Cerebellar cortex (tissue), 1 donor: ENCODE measurements around the gene SPRR2D.
"Not testable (repeated sequence)": the region's sequence is repeated elsewhere in the genome, so short reads cannot be mapped to it uniquely, and the experiment has no call there.

Experiments
- DNase-seq: peaks from one replicate; pipeline ENCODE4 v3.0.0-alpha.2; 2015; ENCODE audit warnings: low spot score

The SPRR2D gene

DNA sequence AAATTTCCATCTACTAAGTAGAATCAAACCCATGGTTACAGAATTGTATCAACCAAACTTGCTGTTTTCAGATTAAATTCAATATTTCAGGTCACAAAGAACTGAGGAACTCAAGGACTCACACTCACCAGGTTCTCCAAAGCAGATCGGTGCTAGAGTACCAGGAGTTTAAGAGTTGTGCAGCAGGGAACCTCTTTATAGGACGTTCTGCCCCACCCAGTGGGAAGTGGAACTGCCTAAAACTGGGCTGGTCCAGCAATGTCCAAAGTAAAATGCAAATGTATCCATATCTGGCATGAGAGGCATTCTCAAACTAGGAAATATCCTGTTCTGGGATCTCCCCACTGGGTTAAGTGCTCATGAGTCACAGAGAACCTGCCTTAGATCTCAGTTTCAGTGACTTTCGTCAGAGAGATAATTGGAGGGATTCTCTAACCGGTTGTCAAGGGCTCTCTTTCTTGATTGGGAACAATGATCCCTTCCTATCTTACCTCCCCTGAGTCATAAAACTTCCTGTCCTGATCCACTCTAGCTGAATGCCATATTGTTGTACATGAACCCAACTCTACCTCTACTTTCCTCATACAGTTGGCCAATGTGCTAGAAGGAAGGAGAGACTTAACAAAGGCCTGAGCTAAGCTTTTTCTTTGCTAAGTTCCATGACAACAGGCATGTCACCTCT, at the start of gene SPRR2D:
Gene SPRR2D, minus strand, starts transcription at position 171 of the 682 bp plus-strand sequence. CDS start 774 bp downstream, outside the sequence.
- DNase-seq, result no peak

GRCh38 chr1:153087652-153088051, 46.7 kb upstream of the SPRR2D start:
- no peak for DNase-seq

DNA sequence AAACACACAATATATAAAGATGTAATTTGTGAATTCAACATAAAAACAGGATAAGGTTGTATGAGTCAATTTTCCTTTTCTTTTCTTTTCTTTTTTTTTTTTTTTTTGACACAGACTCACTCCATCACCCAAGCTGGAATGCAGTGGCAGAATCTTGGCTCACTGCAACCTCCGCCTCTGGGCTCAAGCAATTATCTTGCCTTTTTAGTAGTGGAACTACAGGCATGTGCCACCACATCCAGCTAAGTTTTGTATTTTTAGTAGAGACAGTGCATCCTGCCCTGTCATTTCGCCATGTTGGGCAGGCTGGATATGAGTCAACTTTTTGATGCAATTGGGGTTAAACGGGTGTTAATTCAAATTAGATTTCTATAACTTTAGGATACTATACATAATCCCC, 40.8 kb upstream of the SPRR2D start:
- DNase-seq, result no peak

GRCh38 chr1:153072806-153073726, 32.1 kb upstream of the SPRR2D start:
- no peak for DNase-seq

DNA sequence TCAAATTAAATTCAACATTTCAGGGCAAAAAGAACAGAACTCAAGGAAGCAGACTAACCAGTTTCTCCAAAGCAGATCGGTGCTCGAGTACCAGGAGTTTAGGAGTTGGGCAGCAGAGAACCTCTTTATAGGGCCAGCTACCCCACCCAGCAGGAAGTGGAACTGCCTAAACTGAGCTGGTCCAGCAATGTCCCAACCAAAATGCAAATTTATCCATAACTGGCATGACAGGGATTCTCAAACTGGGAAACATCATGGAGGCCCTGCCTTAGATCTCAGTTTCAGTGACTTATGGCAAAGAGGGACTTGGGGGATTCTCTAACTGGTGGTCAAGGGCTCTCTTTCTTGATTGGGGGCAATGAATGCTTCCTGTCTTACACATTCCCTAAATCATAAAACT, 30.6 kb upstream of the SPRR2D start, which contains the start of gene SPRR2B:
Gene SPRR2B, minus strand, starts transcription at position 101 of the 400 bp plus-strand sequence. CDS start 772 bp downstream, outside the sequence.
- no peak for DNase-seq

DNA sequence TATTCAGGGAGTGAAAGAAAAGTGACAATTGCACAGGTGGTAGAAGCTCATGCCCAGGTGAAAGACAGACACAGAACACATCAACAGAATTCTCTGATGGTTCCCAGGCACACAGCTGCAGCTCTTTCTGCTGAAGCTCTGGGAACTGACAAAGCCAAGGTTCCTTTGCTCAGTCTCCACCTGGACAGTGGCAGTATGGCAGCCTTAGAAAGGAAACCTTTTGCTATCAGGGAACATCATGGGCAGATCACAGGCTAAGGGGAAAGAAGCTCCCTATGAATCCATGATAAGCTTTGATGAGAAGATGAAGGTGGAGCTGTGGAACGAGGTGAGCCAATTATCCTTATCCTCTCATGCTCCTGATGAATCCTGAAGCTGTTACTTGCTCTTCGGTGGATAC, 29.3 kb upstream of the SPRR2D start:
- no peak for DNase-seq

DNA sequence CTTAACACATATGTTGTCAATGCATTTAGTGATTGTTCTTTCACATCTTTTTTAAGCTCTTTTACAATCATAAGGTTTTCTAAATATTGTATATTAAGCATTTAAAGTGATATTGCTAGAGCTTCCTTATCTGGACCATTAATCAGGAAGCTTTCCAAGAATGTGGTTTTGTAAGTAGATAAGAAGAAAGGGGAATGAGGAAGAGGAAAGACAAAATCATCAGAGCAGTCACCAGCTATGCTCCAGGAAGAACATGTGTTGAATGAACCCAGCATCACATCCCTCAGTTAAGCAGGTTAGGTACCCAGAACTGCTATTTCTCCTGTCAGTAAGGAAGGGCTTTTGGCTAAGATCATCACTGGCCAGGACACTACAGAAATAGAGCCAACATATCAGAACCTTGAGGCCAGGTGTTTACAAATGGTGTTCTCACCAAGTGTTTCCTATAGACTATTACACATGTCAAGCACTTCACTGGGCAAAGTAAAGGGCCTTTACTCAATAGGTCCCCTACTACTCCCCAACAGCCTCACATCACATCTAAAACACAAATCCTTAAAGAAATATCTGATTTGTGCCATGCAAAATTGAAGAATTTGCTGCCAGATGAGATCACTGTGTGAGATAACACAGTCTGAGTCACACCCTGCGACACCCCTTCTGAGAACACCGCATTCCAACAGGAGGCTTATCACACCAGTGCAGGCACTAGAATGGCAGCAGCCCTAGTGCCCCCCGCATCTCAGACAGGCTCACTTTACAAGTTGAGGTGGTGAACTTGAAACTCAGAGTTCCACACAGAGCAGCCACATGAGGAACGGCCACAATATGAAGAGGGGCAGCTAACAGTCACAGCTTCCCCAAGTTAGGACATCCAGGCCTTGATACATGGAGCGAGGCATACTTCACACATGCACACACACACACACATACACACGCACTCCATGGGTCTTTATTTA, 18.2 kb upstream of the SPRR2D start:
- DNase-seq, result no peak

- DNase-seq, result no peak
Observed at GRCh38 chr1:153058154-153058553, 17.2 kb upstream of the SPRR2D start.

GRCh38 chr1:153057375-153057774, 16.5 kb upstream of the SPRR2D start, which contains the start of gene SPRR2A:
TSS of gene SPRR2A (minus strand) at chr1:153057512. CDS start at chr1:153056735, 777 bp downstream.
- no peak for DNase-seq

GRCh38 chr1:153056111-153056510, 15.2 kb upstream of the SPRR2D start:
- DNase-seq, result not testable (repeated sequence)

DNA sequence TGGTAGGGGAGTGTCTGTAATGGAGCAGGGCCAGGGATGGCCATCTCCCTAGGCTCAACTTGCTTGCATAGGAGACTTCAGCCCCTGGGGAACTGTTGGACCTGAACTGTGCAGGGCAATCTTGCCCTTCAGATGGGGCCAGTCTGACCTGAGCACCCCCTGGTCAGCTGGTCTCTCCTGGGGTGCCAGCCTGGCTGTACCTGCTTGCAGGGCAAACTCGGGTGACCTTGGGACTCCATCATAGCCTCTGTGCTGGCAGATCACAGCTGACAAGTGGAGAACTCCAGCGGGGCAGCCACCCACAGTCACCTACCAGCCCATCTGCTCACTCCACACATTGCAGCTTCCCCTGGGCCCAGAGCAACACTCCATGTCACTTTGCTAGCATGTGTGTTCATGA, 8.3 kb upstream of the SPRR2D start:
- no peak for DNase-seq

GRCh38 chr1:153035211-153035610, 5.7 kb downstream of the SPRR2D start:
- no peak for DNase-seq

GRCh38 chr1:153032677-153033308, 8.1 kb downstream of the SPRR2D start:
- no peak for DNase-seq

DNA sequence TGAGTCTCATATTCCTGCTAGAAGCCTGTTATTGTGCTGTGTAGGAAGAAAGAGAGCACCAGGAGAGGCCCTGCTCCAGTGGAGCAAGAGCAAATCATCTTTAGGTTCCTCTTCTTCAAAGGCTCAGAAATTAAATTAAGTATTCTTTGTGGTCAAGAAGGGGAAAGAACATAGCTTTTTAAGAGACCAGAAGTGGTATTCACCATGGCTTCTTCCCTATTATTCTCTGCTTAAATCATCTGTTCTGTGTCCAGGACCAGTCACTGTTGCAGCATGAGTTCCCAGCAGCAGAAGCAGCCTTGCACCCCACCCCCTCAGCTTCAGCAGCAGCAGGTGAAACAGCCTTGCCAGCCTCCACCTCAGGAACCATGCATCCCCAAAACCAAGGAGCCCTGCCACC, 8.8 kb downstream of the SPRR2D start:
- DNase-seq, result no peak

GRCh38 chr1:153030895-153031294, 10.0 kb downstream of the SPRR2D start, which contains the start of gene SPRR1B:
TSS of gene SPRR1B (plus strand) at chr1:153031203. CDS start at chr1:153032346, 1,143 bp downstream.
- no peak for DNase-seq

GRCh38 chr1:153028766-153029165, 12.2 kb downstream of the SPRR2D start:
- DNase-seq, result no peak

- no peak for DNase-seq
Observed at GRCh38 chr1:153025797-153026196, 15.1 kb downstream of the SPRR2D start.

DNA sequence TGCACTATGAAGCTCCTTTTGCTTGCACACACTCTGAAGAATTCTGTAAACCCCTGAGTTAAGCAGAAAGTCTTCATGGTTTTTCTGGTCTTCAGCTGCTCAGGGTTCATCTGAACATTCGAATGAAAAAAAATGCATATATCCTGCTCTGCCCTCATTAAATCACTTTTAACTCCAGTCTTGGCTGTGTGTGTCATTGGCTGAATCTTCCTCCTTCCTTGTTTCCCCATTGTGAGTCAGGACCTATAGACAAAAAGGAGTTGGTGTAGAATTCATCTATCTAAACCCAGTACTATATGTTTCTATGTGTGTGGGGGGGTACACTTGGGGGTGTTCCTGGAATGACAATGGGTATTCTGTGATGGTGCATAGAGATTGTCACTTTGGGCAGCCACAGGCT, 16.5 kb downstream of the SPRR2D start:
- DNase-seq, result no peak

GRCh38 chr1:153023109-153023508, 17.8 kb downstream of the SPRR2D start:
- no peak for DNase-seq

GRCh38 chr1:153022340-153022739, 18.6 kb downstream of the SPRR2D start:
- DNase-seq, result not testable (repeated sequence)

GRCh38 chr1:153021829-153022228, 19.1 kb downstream of the SPRR2D start:
- not testable (repeated sequence) for DNase-seq
